GM12865 (cell line): Measurements from ENCODE around the gene TMEM123.
A peak's percentile ranks its signal among the peaks of the same experiment; 100 is the strongest.

ENCODE experiments used
- DNase-seq: peaks from one replicate; pipeline ENCODE4 v3.0.0; 2010; ENCODE audit warnings: low read depth
- H3K4me3 ChIP-seq: 2 replicates; pipeline ENCODE4 v1.5.1; 2011; ENCODE audit warnings: mild to moderate bottlenecking, low read depth, low read length, control low read depth
- TF ChIP-seq, protein P1 (sequence below): IDR thresholded peaks from 2 replicates; pipeline ENCODE4 v1.5.1; 2011; ENCODE audit warnings: low read length, control low read depth, low read depth, inconsistent platforms; ENCODE audit not compliant: insufficient read depth; ENCODE audit errors: missing control alignments

The TMEM123 gene

GRCh38 chr11:102391549-102392237, 60.9 kb downstream of the TMEM123 start:
- TF ChIP-seq, protein P1, sequence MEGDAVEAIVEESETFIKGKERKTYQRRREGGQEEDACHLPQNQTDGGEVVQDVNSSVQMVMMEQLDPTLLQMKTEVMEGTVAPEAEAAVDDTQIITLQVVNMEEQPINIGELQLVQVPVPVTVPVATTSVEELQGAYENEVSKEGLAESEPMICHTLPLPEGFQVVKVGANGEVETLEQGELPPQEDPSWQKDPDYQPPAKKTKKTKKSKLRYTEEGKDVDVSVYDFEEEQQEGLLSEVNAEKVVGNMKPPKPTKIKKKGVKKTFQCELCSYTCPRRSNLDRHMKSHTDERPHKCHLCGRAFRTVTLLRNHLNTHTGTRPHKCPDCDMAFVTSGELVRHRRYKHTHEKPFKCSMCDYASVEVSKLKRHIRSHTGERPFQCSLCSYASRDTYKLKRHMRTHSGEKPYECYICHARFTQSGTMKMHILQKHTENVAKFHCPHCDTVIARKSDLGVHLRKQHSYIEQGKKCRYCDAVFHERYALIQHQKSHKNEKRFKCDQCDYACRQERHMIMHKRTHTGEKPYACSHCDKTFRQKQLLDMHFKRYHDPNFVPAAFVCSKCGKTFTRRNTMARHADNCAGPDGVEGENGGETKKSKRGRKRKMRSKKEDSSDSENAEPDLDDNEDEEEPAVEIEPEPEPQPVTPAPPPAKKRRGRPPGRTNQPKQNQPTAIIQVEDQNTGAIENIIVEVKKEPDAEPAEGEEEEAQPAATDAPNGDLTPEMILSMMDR = no peak
- DNase-seq = no peak
- no peak overlapping the region for H3K4me3 ChIP-seq

DNA sequence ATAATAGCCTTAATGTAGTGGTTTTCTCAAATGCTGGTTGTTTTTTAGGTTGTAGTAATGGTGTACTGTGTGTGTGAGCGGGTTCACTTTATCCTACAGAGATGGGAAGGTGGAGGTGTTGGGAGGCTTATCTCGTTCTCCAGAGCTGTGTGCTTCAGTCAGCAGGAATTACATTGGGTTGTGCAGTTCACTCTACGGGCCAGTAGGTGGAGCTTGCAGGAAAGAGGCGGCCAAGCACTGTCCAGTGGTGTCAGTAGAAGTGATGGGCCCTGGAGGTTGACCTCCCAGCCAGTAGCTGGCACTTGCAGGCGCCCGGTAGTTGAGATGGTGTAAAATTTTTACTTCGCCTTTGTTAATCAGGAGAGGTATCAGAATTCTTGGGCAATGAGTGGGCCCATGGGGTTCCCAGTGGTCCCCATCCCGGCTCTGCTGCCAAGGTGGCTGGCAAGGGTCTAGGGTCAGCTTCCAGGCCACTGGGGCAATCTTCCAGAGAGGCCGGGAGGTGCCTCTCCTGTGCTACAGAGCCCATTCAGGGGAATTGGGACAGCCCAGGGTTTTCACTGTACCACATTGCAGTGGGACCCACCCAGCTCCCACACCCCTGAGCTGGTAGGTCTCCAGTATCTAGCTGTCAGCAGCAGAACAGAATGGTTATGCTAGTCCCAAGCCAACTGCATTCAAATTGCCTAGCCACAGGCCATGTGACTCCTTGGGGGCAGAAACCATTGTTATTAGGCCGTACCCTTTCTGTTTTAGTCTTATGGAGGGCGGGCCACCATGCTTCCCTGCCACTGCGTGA, 61.7 kb downstream of the TMEM123 start:
- TF ChIP-seq, protein P1 = peak; percentile 86
- DNase-seq = peak; percentile 78
- no peak overlapping the region for H3K4me3 ChIP-seq

- DNase-seq = no peak
- H3K4me3 ChIP-seq = no peak overlapping the region
- TF ChIP-seq, protein P1 = no peak
These were observed 63.3 kb downstream of the TMEM123 start for GRCh38 chr11:102389253-102389652.

DNA sequence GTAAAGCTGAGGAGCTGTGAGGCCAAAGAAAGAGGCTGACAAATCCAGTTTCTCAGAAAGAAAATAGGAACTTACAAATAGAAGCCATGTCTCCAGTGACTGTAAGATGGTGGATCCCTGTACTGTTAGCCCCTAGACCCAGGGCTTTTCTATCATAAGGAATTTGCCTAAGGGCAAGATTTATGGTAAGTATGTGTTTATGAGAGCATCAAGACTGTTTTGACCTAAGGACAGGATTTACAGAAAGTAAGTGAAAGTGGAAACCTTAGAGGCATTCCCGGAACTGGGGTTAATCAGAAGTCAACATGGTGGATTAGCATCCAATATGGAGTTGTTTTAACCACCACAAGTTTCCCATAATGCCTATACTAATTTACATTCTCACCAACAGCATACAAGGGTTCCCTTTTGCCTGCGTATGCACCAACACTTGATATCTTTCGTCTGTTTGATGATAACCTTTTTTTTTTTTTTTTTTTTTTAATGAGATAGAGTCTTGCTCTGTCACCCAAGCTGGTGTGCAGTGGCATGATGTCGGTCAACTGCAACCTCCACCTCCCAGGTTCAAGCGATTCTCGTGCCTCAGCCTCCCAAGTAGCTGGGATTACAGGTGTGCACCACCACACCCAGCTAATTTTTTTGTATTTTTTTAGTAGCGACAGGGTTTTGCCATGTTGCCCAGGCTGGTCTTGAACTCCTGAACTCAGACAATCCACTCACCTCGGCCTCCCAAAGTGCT, 65.4 kb downstream of the TMEM123 start:
- no peak overlapping the region for H3K4me3 ChIP-seq
- DNase-seq = no peak
- TF ChIP-seq, protein P1 = no peak

DNA sequence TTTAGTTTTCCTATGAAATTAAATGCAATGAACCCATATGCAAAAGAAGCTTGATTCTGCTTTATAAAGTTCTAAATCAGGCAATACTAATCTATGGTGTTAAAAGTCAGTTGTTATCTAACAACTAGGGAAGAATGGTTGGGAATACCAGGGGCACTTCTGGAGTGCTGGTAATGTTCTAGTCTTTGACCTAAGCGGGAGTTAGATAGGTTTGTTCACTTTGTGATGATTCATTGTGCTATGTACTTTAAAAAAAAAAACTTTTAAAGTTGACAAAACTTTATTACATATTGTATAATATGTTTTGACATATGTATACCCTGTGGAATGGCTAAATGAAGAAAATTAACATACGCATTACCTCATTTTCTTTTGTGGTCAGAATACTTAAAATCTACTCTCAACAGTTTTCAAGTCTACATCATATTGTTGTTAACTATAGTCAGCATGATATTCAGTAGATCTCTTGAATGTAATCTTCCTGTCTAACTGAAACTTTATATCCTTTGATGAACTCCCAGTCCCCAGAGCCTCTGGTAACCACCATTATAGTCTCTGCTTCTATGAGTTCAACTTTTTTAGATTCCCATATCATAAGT, 66.3 kb downstream of the TMEM123 start:
- TF ChIP-seq, protein P1 = no peak
- H3K4me3 ChIP-seq = no peak overlapping the region
- no peak for DNase-seq

- H3K4me3 ChIP-seq = no peak overlapping the region
- TF ChIP-seq, protein P1 = no peak
- DNase-seq = no peak
These were observed 67.2 kb downstream of the TMEM123 start for GRCh38 chr11:102385085-102386007.
